HepG2 (cell line): ENCODE data around the gene UNG.

ENCODE experiments used
- CTCF ChIP-seq: sonication (generic); formaldehyde crosslinking; IDR thresholded peaks from 2 replicates; pipeline ENCODE4 v1.5.0; 2020; ENCODE audit warnings: mild to moderate bottlenecking, missing genetic modification reagents, moderate library complexity
- FOXO1 ChIP-seq: sonication (generic); formaldehyde crosslinking; IDR thresholded peaks from 2 replicates; pipeline ENCODE4 v1.4.0; 2020; ENCODE audit warnings: missing genetic modification reagents
- MAZ ChIP-seq, 2 experiments: sonication (generic) in 1 of 2; formaldehyde crosslinking in 1 of 2; IDR thresholded peaks; 2 replicates each; pipeline versions ENCODE4 v1.5.0 to v1.6.1; 2012 to 2020; ENCODE audit warnings: low read depth in 2 of 2, mild to moderate bottlenecking in 2 of 2, borderline replicate concordance in 1 of 2, improper control_type of control experiment in 1 of 2, low read length in 1 of 2, missing genetic modification reagents in 1 of 2, moderate library complexity in 1 of 2
- MYC ChIP-seq: sonication (generic); formaldehyde crosslinking; IDR thresholded peaks from 2 replicates; pipeline ENCODE4 v1.9.0; 2021; ENCODE audit warnings: missing genetic modification reagents, borderline replicate concordance
- NR3C1 ChIP-seq: sonication (generic); formaldehyde crosslinking; IDR thresholded peaks from 2 replicates; pipeline ENCODE4 v1.4.0; 2020; ENCODE audit warnings: missing genetic modification reagents
- NRL ChIP-seq: sonication (generic); formaldehyde crosslinking; IDR thresholded peaks from 2 replicates; pipeline ENCODE4 v1.5.0; 2020; ENCODE audit warnings: missing genetic modification reagents, mild to moderate bottlenecking, moderate library complexity, borderline replicate concordance
- POLR2A ChIP-seq, 2 experiments: IDR thresholded peaks; 2 replicates each; pipeline ENCODE4 v1.6.1; 2011; ENCODE audit warnings: low read depth in 2 of 2, low read length in 2 of 2, mild to moderate bottlenecking in 1 of 2, moderate library complexity in 1 of 2; ENCODE audit not compliant: insufficient read depth in 1 of 2
- TCF12 ChIP-seq, 2 experiments: fragments of 450-650 bp in 1 of 2; sonication (generic) in 1 of 2; formaldehyde crosslinking in 1 of 2; IDR thresholded peaks; 2 replicates each; pipeline versions ENCODE4 v1.6.1 to v1.8.0; 2017 to 2022; ENCODE audit warnings: antibody characterized with exemption in 1 of 2, mild to moderate bottlenecking in 1 of 2, missing genetic modification reagents in 1 of 2, moderate library complexity in 1 of 2
- YY1 ChIP-seq: IDR thresholded peaks from 2 replicates; pipeline ENCODE4 v1.6.1; 2011; ENCODE audit warnings: low read length, low read depth, moderate library complexity, mild to moderate bottlenecking; ENCODE audit not compliant: insufficient read depth, insufficient replicate concordance
- ZBTB43 ChIP-seq: sonication (generic); formaldehyde crosslinking; conservative IDR thresholded peaks from 2 replicates; pipeline ENCODE4 v1.4.0; 2020; ENCODE audit warnings: missing genetic modification reagents

- TF ChIP-seq FOXO1 (no peak), ZBTB43 (no peak), MYC (no peak), CTCF (CRISPR knock-in tag) (no peak), TCF12 (IDR thresholded peaks at IDR 0.05) (no peak), TCF12 (CRISPR knock-in tag; IDR thresholded peaks at IDR 0.05) (no peak), MAZ (IDR thresholded peaks at IDR 0.05; ENCODE audit: borderline replicate concordance, low read depth, low read length) (no peak), MAZ (CRISPR knock-in tag; IDR thresholded peaks at IDR 0.05; ENCODE audit: low read depth) (no peak), NRL (CRISPR knock-in tag) (no peak), NR3C1 (CRISPR knock-in tag) (no peak), YY1 (no peak), POLR2A (IDR thresholded peaks at IDR 0.05; ENCODE audit: insufficient read depth in 1 of 2, low read depth in 2 of 2, low read length in 2 of 2) (no peak)
Observed at GRCh38 chr12:109120095-109120494, 22.7 kb downstream of the UNG start.
